ENCODE data around the gene TRIM16. TPM values are rescaled to one million over a fixed set of nuclear protein-coding genes. Genes with fewer than 3 reads are reported as not detected.
"Not testable (repeated sequence)": the region's sequence is repeated elsewhere in the genome, so short reads cannot be mapped to it uniquely, and the experiment has no call there.

TRIM16 gene
- polyA plus RNA-seq (2013, experiment 1 of 2) = 20.1 TPM
- polyA plus RNA-seq (2013, experiment 2 of 2) = 15.9 TPM

DNA sequence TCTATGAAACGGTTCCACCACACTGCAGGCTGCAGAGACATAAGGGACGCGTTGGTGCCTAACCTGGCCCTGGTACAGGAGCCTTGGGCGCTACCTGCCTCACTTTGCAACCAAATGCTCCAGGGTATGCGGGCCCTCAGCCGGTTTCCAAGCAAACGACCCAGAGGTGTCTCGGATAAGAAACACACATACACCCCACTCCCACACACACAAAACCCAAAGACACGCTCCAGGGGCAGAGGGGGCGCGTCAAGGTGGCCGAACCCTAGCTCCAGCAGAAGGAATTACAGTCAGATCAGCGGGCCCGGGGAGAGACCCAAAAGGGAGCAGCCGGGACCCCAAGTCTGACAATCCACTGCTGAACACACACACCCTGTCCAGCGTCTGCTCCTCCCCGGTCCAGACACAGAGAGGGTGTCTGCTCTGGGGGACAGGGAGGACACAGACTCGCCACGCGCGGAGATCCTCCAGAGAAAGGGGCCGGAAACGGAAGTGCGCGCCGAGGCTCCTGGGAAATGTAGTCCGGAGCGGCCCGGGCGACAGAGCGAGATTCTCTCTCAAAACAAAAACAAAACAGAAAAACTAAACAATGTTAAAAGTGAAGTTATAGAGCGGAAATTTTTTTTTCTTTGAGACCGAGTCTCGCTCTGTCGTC, at the start of gene TRIM16:
TRIM16 (minus strand) TSS at position 488 of the 655 bp plus-strand sequence. CDS start 32,702 bp downstream, outside the sequence.
- not testable (repeated sequence) for H3K27ac ChIP-seq (ENCODE audit: low read depth, low read length, severe bottlenecking); H3K9me3 ChIP-seq (ENCODE audit: control insufficient read depth, low read length); H3K4me1 ChIP-seq (ENCODE audit: control insufficient read depth, insufficient read depth, low read length, poor library complexity, severe bottlenecking); H3K36me3 ChIP-seq (ENCODE audit: control insufficient read depth, insufficient read depth, low read length)
- H3K4me3 ChIP-seq (ENCODE audit: extremely low read depth, insufficient read depth, low read length, poor library complexity, severe bottlenecking) = peak within 1 kb of the TSS; percentile 55
- 5 to 12% methylated on average over 7 to 8 of the region's 35 CpGs for WGBS, 2 experiments (ENCODE audit: insufficient coverage in 2 of 2)

DNA sequence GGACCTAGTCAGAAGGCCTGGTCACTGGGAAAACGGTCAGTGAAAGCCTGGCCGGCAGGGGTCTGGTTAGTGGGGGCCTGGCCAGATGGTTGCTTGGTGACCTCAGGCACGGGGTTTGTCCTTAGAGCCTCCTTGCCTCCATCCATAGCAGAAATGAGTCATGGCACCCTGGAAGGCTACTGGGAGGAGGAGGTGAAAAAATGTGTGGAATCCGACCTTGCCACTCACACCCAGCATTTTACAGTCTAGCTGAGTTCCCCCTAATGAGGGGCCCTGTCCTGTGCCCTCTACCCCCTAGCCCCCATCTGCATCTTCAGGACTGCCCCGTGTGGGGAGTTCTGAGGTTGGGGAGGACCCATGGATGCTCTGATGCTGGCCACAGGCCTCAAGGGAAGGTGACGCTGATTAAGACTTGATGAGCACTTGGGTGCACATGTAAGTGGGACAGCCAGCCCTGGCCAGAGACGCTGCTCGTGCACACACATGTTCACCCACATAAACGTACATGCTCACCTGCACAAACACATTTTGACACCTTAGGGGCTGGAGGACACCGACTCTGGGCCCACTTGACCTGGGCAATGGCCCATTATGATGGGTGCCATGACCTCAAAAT, 49.2 kb upstream of the TRIM16 start:
- 100% methylated on average over 1 of the region's 10 CpGs; no CpG with 5 or more reads in 1 of the 2 experiments for WGBS, 2 experiments (ENCODE audit: insufficient coverage in 2 of 2)
- H3K27ac ChIP-seq (ENCODE audit: low read depth, low read length, severe bottlenecking); H3K4me1 ChIP-seq (ENCODE audit: control insufficient read depth, insufficient read depth, low read length, poor library complexity, severe bottlenecking); H3K4me3 ChIP-seq (ENCODE audit: extremely low read depth, insufficient read depth, low read length, poor library complexity, severe bottlenecking); H3K36me3 ChIP-seq (ENCODE audit: control insufficient read depth, insufficient read depth, low read length); H3K9me3 ChIP-seq (ENCODE audit: control insufficient read depth, low read length): not testable (repeated sequence)

DNA sequence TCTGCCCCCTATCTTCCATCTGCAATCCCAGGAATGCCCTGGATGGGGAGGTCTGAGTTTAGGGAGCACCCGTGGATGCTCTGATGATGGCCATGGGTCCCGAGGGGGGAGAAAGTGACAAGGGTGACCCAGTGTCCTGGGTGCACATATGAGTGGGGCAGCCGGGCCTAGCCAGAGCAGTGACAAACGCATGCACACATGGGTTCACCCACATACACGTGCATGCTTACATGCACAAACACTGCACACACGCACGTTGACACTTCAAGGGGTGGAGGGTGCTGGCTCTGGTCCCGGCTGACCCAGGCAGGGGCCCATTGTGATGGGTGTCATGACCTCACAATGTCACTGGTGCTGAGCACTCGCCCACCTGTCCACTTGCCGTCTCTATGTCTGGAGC, 47.8 kb upstream of the TRIM16 start, which contains the start of gene TBC1D26:
TBC1D26 (plus strand) TSS at position 384 of the 400 bp plus-strand sequence. CDS start 3,066 bp downstream, outside the sequence.
- H3K36me3 ChIP-seq (ENCODE audit: control insufficient read depth, insufficient read depth, low read length); H3K4me1 ChIP-seq (ENCODE audit: control insufficient read depth, insufficient read depth, low read length, poor library complexity, severe bottlenecking); H3K4me3 ChIP-seq (ENCODE audit: extremely low read depth, insufficient read depth, low read length, poor library complexity, severe bottlenecking); H3K9me3 ChIP-seq (ENCODE audit: control insufficient read depth, low read length); H3K27ac ChIP-seq (ENCODE audit: low read depth, low read length, severe bottlenecking): not testable (repeated sequence)
- WGBS, 2 experiments (ENCODE audit: insufficient coverage in 2 of 2) = 84 to 100% methylated on average over 2 to 6 of the region's 10 CpGs

DNA sequence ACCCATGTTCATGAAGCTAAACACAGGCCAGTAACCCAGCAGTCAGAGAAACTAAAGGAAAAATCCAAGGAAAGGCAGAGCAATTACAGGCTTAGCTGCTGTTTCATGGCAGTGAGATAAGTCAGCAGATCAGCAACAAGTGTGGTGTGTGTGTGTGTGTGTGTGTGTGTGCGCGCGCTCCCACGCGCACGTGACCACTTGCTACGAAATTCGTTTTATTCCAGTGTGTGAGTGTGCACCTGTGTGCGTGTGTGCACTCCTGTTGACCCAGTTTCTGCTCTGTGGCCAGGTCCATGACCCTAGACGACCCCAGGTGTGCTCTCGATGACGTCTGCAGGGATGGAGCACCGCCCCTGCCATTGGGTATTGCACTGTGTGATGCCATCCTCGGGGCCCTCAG, 46.4 kb upstream of the TRIM16 start:
- not testable (repeated sequence) for H3K4me3 ChIP-seq (ENCODE audit: extremely low read depth, insufficient read depth, low read length, poor library complexity, severe bottlenecking); H3K4me1 ChIP-seq (ENCODE audit: control insufficient read depth, insufficient read depth, low read length, poor library complexity, severe bottlenecking); H3K9me3 ChIP-seq (ENCODE audit: control insufficient read depth, low read length); H3K27ac ChIP-seq (ENCODE audit: low read depth, low read length, severe bottlenecking); H3K36me3 ChIP-seq (ENCODE audit: control insufficient read depth, insufficient read depth, low read length)
- no CpG with 5 or more reads among the region's 14 CpGs for WGBS, 2 experiments (ENCODE audit: insufficient coverage in 2 of 2)

DNA sequence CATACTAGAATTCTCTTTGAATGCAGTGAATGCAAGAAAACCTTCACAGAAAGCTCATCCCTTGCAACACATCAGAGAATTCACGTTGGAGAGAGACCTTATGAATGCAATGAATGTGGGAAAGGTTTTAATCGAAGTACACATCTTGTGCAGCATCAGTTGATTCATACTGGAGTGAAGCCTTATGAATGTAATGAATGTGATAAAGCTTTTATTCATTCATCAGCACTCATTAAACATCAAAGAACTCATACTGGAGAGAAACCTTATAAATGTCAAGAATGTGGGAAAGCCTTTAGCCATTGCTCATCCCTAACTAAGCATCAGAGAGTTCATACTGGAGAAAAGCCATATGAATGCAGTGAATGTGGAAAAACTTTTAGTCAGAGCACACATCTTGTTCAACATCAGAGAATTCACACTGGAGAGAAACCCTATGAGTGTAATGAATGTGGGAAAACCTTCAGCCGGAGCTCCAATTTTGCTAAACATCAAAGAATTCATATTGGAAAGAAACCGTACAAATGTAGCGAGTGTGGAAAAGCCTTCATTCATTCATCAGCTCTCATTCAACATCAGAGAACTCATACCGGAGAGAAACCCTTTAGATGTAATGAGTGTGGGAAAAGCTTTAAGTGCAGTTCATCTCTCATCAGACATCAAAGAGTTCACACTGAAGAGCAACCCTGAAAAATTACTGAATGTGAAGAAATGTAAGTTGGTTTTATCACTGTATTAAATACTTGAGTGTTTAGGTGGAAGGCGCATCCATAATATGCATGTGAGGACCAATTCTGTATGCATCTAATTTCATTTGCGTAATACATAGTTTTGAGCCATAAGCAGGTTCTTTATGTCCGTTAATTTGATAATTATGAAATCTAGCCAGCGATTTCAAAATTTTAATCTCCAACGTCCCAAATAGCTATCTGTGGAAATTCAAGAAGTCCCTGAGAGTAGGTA, 32.8 kb upstream of the TRIM16 start:
- peaks cover 32% of the 10 kb centered on the region for H3K9me3 ChIP-seq (ENCODE audit: control insufficient read depth, low read length)
- WGBS, 2 experiments (ENCODE audit: insufficient coverage in 2 of 2) = 87 to 100% methylated on average over 1 to 3 of the region's 11 CpGs
- H3K4me3 ChIP-seq (ENCODE audit: extremely low read depth, insufficient read depth, low read length, poor library complexity, severe bottlenecking); H3K27ac ChIP-seq (ENCODE audit: low read depth, low read length, severe bottlenecking); H3K4me1 ChIP-seq (ENCODE audit: control insufficient read depth, insufficient read depth, low read length, poor library complexity, severe bottlenecking): not testable (repeated sequence)
- peaks cover 56% of the 10 kb centered on the region for H3K36me3 ChIP-seq (ENCODE audit: control insufficient read depth, insufficient read depth, low read length)

DNA sequence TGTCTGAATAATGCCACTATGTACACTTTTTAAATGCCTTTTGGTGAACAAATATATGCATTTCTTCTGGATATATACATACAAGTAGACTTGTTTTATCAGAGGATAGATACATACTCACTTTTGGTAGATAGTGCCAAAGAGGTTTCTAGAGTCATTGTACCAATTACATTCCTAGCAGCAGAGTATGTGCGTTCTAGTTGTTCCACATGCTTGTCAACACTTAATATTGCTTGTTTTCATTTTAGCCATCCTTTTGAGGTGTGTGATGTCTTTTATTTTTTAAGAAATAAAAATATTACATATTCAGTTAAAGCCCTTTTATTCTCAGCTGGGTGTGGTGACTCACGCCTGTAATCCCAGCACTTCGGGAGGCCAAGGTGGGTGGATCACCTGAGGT, 24.8 kb upstream of the TRIM16 start:
- not testable (repeated sequence) for H3K27ac ChIP-seq (ENCODE audit: low read depth, low read length, severe bottlenecking); H3K4me3 ChIP-seq (ENCODE audit: extremely low read depth, insufficient read depth, low read length, poor library complexity, severe bottlenecking); H3K4me1 ChIP-seq (ENCODE audit: control insufficient read depth, insufficient read depth, low read length, poor library complexity, severe bottlenecking)
- no CpG with 5 or more reads among the region's 3 CpGs for WGBS, 2 experiments (ENCODE audit: insufficient coverage in 2 of 2)
- Histone ChIP-seq H3K9me3 (ENCODE audit: control insufficient read depth, low read length) (peaks cover 31% of the 10 kb centered on the region), H3K36me3 (ENCODE audit: control insufficient read depth, insufficient read depth, low read length) (peaks cover 76% of the 10 kb centered on the region)

DNA sequence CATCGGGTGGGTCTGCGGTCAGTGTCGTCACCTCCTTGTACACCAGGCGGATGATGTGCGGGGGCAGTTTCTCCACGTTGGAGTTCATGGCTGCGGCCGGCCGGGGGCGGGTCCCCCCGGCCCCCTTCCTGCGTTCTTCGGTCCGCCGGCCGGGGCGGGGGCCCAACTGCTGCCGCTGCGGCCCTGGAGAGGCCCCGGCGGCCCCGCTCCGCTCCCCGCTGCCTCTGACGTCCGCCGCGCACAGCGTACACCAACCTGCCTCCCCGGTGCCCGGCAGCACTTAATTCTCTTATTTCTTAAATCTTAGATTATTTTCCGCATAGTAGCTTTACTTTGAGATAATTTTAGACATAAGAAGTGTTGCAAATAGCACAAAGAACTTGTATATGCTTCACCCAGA, 20.7 kb upstream of the TRIM16 start:
- Histone ChIP-seq H3K36me3 (ENCODE audit: control insufficient read depth, insufficient read depth, low read length) (peaks cover 75% of the 10 kb centered on the region), H3K9me3 (ENCODE audit: control insufficient read depth, low read length) (peaks cover 29% of the 10 kb centered on the region)
- WGBS, 2 experiments (ENCODE audit: insufficient coverage in 2 of 2) = 95 to 97% methylated on average over 13 to 24 of the region's 32 CpGs
- not testable (repeated sequence) for H3K27ac ChIP-seq (ENCODE audit: low read depth, low read length, severe bottlenecking); H3K4me3 ChIP-seq (ENCODE audit: extremely low read depth, insufficient read depth, low read length, poor library complexity, severe bottlenecking); H3K4me1 ChIP-seq (ENCODE audit: control insufficient read depth, insufficient read depth, low read length, poor library complexity, severe bottlenecking)

DNA sequence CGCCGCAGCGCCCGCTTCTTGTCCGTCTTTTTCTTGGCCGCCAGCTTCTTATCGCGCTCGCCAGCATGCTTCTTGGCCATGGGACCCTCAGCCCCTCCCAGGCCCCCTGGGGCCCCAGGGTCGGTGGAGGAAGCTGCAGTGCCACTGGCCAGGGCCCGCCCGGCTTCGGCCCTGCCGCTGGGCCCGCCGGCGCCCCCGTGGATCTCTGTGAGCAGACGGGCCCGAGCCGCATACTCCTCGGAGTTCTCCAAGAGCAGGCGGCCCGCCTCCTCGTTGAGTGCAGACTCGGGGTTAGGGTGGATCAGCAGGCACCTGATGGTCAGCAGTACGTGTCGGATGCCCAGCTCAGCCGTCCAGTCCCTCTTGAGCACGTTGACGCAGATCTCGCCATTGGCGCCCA, 20.1 kb upstream of the TRIM16 start:
- not testable (repeated sequence) for H3K27ac ChIP-seq (ENCODE audit: low read depth, low read length, severe bottlenecking); H3K4me3 ChIP-seq (ENCODE audit: extremely low read depth, insufficient read depth, low read length, poor library complexity, severe bottlenecking); H3K4me1 ChIP-seq (ENCODE audit: control insufficient read depth, insufficient read depth, low read length, poor library complexity, severe bottlenecking)
- 97 to 98% methylated on average over 14 to 16 of the region's 33 CpGs for WGBS, 2 experiments (ENCODE audit: insufficient coverage in 2 of 2)
- H3K36me3 ChIP-seq (ENCODE audit: control insufficient read depth, insufficient read depth, low read length) = peaks cover 74% of the 10 kb centered on the region
- H3K9me3 ChIP-seq (ENCODE audit: control insufficient read depth, low read length) = peaks cover 29% of the 10 kb centered on the region

DNA sequence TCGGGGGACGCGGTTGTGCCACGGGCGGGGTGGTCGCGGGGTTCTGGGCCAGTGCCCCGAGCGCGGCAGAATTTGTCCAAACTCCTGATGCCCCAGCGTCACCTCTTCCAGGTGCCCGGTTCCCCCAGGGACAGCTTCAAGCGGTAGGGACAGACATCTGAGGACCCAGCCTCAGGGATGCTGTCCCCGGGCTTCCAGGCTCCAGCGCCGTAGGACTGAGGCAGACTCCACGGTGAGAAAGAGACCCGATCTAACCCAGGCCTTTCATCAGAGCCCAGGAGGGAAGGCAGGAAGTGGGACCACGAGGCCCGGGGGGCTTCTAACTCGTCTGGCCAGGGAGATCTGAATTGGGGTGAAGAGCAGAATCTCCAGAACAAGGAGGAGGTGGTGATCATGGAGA, 15.8 kb upstream of the TRIM16 start:
- H3K36me3 ChIP-seq (ENCODE audit: control insufficient read depth, insufficient read depth, low read length) = peaks cover 37% of the 10 kb centered on the region
- not testable (repeated sequence) for H3K4me1 ChIP-seq (ENCODE audit: control insufficient read depth, insufficient read depth, low read length, poor library complexity, severe bottlenecking); H3K9me3 ChIP-seq (ENCODE audit: control insufficient read depth, low read length); H3K27ac ChIP-seq (ENCODE audit: low read depth, low read length, severe bottlenecking)
- H3K4me3 ChIP-seq (ENCODE audit: extremely low read depth, insufficient read depth, low read length, poor library complexity, severe bottlenecking) = peak overlapping the region; percentile 49
- WGBS, 2 experiments (ENCODE audit: insufficient coverage in 2 of 2) = no CpG with 5 or more reads among the region's 21 CpGs

DNA sequence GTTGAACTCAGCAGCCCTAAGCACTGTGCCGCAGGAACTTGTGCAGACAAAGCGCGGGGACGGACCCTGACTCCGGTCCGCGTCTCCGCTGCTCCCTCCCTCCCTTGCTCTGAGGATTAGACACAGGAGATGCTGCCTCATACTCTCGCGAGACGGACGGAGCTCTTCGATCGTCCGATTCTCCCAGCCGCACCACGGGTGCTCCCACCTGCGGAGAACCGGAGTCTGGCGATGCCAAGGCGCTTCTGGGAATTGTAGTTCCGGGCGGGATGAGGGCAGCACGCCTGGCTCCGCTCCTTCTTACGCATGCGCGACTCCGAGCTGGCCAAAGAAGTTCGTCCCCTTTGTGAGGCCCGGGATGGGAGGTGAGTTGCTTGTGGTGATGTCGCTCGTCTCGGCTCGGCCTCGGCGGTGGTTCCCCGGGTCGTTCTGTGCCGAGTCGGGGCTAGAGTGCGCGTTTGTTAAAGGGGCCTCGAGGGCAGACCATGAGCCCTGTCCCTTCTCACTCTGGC, 15.4 kb upstream of the TRIM16 start, which contains the start of gene ZNF286A:
ZNF286A (plus strand) TSS at position 340 of the 512 bp plus-strand sequence. CDS start 578 bp downstream, outside the sequence.
- peak within 1 kb of the TSS; percentile 49 for H3K4me3 ChIP-seq (ENCODE audit: extremely low read depth, insufficient read depth, low read length, poor library complexity, severe bottlenecking)
- not testable (repeated sequence) for H3K4me1 ChIP-seq (ENCODE audit: control insufficient read depth, insufficient read depth, low read length, poor library complexity, severe bottlenecking); H3K9me3 ChIP-seq (ENCODE audit: control insufficient read depth, low read length); H3K27ac ChIP-seq (ENCODE audit: low read depth, low read length, severe bottlenecking)
- WGBS, 2 experiments (ENCODE audit: insufficient coverage in 2 of 2) = 0 to 1% methylated on average over 22 to 24 of the region's 44 CpGs
- H3K36me3 ChIP-seq (ENCODE audit: control insufficient read depth, insufficient read depth, low read length) = peaks cover 32% of the 10 kb centered on the region

All from mesodermal cell (in vitro differentiated cells).